ENCODE results near the gene STAT6. TPM values are rescaled to one million over a fixed set of nuclear protein-coding genes. Genes with fewer than 3 reads are reported as not detected.

Gene STAT6
- total RNA-seq, 6 donors from 2014 or later = 123 to 605 (median 251) TPM

DNA sequence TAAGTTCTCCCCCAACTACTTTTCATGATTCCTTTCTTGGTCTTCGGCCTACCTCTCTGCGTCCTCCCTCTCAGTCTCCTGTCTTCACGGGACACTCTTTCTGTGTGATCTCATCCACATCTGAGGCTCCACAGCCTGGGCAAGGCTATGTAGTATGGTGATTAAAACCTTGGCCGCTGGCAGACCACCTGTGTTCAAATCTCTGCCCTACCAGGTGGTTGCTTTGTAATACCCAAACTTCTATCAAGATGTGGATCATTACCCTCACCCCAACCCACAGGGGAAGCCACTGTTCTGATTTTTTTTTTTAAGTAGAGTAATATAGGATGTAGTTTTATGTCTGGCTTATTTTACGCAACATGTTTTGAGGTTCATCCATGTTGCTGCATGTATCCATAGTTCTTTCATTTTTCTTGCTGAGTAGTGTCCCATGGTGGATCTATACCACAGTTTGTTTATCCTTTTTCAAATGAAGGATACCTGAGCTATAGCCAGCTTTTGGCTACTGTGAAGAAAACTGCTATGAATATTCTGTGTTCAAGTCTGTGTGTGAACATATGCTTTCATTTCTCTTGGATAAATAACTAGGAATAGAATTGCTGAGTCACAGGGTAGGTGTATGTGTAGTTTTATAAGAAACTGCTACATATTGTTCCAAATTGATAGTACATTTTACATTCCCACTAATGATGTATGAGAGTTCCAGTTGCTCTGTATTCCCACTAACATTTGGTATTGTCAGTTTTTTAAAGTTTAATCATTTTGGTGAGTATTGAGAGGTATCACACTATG is 8.3 kb upstream of the STAT6 start:
- no peaks in the 10 kb centered on the region for H3K27me3 ChIP-seq
- DNase-seq (no peak), ATAC-seq (ENCODE audit: low FRiP score in 2 of 2) (no peak)
- no peaks in the 10 kb centered on the region for H3K9me3 ChIP-seq
- TF ChIP-seq POLR2A (IDR thresholded peaks at IDR 0.05) (no peak), POLR2AphosphoS5 (IDR thresholded peaks at IDR 0.05) (no peak), EP300 (IDR thresholded peaks at IDR 0.05) (no peak)
- TF ChIP-seq, protein P1, sequence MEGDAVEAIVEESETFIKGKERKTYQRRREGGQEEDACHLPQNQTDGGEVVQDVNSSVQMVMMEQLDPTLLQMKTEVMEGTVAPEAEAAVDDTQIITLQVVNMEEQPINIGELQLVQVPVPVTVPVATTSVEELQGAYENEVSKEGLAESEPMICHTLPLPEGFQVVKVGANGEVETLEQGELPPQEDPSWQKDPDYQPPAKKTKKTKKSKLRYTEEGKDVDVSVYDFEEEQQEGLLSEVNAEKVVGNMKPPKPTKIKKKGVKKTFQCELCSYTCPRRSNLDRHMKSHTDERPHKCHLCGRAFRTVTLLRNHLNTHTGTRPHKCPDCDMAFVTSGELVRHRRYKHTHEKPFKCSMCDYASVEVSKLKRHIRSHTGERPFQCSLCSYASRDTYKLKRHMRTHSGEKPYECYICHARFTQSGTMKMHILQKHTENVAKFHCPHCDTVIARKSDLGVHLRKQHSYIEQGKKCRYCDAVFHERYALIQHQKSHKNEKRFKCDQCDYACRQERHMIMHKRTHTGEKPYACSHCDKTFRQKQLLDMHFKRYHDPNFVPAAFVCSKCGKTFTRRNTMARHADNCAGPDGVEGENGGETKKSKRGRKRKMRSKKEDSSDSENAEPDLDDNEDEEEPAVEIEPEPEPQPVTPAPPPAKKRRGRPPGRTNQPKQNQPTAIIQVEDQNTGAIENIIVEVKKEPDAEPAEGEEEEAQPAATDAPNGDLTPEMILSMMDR (IDR thresholded peaks at IDR 0.05) = no peak
- H3K4me1 ChIP-seq = no peaks in the 10 kb centered on the region
- H3K27ac ChIP-seq = peak overlapping the region in 3 of 4 donors; percentile 28 to 61 (median 37)
- no peaks in the 10 kb centered on the region for H3K36me3 ChIP-seq
- 85 to 90% methylated on average over 5 of the region's 5 CpGs for WGBS, 2 donors
- no peak overlapping the region for H3K4me3 ChIP-seq

DNA sequence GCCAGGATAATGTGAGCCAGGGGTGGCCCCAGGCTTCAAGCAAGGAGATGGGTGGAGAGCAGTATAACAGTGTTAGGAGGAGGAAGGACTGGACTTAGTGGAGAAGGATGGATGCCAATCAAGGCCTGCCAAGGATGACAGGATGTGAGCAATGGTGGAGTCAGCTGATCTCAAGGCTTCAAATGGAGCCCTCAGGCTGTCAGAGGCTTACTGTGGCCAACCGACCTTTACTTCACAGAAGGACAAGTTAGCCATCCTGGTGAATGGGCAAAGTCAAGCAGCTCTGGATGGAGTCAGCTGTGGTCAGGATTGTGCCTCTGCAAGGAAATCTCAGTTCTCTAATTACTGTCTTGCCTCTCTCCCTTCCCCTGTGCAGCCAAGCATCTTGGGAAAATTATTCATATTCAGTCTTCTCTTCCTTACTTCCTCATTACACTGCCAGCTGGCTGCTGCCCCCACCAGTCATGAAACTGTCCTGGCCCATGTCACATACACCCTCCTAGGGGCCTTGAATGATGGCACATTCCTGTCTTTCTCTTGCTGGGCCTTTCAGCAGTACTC is 7.6 kb upstream of the STAT6 start:
- H3K36me3 ChIP-seq = no peaks in the 10 kb centered on the region
- H3K4me3 ChIP-seq = no peak overlapping the region
- DNase-seq (no peak), ATAC-seq (ENCODE audit: low FRiP score in 2 of 2) (peak; percentile 72 to 85)
- no peaks in the 10 kb centered on the region for H3K9me3 ChIP-seq
- no peaks in the 10 kb centered on the region for H3K27me3 ChIP-seq
- no peaks in the 10 kb centered on the region for H3K4me1 ChIP-seq
- peak overlapping the region; percentile 24 to 61 (median 32) for H3K27ac ChIP-seq
- WGBS, 2 donors = 69% methylated on average over 1 of the region's 1 CpG; no CpG with 5 or more reads in 1 of the 2 donors
- TF ChIP-seq POLR2A (IDR thresholded peaks at IDR 0.05) = no peak
- TF ChIP-seq, protein P1 (IDR thresholded peaks at IDR 0.05) = no peak
- TF ChIP-seq EP300 (IDR thresholded peaks at IDR 0.05) = no peak
- no peak for TF ChIP-seq POLR2AphosphoS5 (IDR thresholded peaks at IDR 0.05)

DNA sequence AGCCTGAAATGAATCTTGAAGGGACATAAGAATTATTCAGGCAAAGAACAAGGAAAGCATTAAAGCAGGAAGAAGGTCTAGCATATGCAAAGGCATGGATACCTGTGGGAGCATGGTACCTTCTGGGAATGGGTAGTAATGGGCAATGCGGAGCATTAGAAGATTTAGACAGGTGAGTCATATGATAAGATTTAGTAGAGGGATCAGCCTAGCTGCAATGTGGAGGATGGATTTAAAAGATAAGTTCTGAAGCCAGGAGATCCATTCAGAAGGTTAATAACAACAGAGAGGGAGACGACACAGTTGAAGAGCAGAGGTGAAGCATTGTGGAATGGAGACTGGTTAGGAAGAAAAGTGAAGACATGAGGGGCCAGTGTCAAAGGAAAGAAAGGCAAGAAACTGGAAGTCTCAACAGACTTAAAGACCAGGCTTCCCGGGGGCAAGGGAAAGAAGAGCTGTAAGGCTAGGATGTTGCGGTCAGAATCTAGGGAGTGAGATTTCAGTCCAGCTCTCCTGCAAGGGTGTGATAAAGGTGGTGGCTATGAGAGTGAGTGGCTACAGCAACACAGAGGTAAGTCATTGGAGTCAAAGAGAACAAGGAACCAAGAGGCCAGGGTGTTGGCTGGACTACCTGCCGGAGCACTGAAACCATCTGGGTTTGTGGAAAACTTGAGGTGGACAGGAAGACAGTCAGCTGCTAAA is 5.6 kb upstream of the STAT6 start:
- Histone ChIP-seq H3K27me3 (no peaks in the 10 kb centered on the region), H3K27ac (no peak overlapping the region), H3K9me3 (no peaks in the 10 kb centered on the region), H3K4me3 (no peak overlapping the region), H3K36me3 (no peaks in the 10 kb centered on the region), H3K4me1 (peaks cover 6 to 9% (median 6%) of the 10 kb centered on the region in 4 donors)
- WGBS, 2 donors = 86% methylated on average over 5 of the region's 5 CpGs
- ATAC-seq (ENCODE audit: low FRiP score in 2 of 2) = no peak
- no peak for DNase-seq
- no peak for TF ChIP-seq POLR2A (IDR thresholded peaks at IDR 0.05)
- no peak for TF ChIP-seq POLR2AphosphoS5 (IDR thresholded peaks at IDR 0.05)
- TF ChIP-seq, protein P1 (IDR thresholded peaks at IDR 0.05) = no peak
- TF ChIP-seq EP300 (IDR thresholded peaks at IDR 0.05) = no peak

DNA sequence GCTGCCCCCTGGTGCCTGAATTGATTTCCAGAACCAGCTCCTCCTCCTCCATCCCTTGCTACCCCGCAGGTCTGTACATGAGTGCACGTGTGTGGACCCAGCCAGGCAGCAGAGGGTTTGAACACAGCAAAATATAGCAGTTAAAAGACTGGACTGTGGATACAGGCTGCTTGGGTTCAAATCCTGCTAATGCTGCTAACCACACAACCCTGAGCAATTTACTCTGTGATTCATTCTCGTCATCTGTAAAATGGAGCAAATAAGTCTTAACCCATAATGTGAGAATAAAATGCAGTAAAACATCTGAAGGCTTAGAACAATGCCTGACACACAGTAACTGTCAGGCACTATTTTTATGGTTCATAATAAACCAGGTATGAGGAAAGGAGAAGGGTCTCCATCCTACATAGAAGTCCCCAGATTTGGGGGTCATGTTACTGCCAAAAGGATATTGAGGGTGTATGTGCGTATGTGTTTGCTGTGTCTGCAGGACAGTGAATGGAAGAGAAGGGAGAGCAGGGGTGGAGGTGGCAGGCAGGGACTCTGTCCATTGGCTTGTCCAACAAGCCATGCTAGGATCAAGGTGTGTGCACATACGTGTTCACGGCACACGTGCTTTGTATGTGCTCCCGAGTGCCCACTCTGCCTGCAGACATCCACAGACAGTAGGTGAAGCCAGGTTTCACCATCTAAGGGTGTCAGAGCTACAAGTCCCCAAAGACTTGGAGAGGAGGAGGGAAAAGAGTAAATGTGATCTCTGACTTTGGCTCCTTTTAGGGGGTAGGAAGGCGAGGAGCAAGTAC is 1.5 kb upstream of the STAT6 start:
- TF ChIP-seq, protein P1 (IDR thresholded peaks at IDR 0.05) = peak in 2 of 6 experiments; percentile 70 to 83
- TF ChIP-seq POLR2A (IDR thresholded peaks at IDR 0.05) = no peak
- Histone ChIP-seq H3K9me3 (no peaks in the 10 kb centered on the region), H3K27me3 (no peaks in the 10 kb centered on the region), H3K27ac (peak overlapping the region; percentile 94 to 100 (median 99)), H3K4me3 (peak overlapping the region in 3 of 4 donors; percentile 67 to 78 (median 67)), H3K4me1 (peaks cover 27 to 34% (median 31%) of the 10 kb centered on the region in 4 donors), H3K36me3 (peaks cover 0 to 12% (median 7%) of the 10 kb centered on the region in 4 donors)
- DNase-seq = no peak
- 59 to 64% methylated on average over 9 of the region's 9 CpGs for WGBS, 2 donors
- peak in 1 of 2 donors; percentile 76 for ATAC-seq (ENCODE audit: low FRiP score in 2 of 2)
